Activated CD4-positive, alpha-beta memory T cell treated with anti-CD3 and anti-CD28 coated beads, Interleukin-2, amount 10 ng/mL, durations not matched to agents 7 days and 5 days (primary cell): ENCODE data around the gene TMEM175. TPM values are rescaled to one million over a fixed set of nuclear protein-coding genes. Genes with fewer than 3 reads are reported as not detected.

ENCODE experiments used
- CTCF ChIA-PET: fragments of 350-600 bp; sonication (Branson Sonifier 250); formaldehyde crosslinking; loops from one replicate; lab custom pipeline; 2021; ENCODE audit warnings: antibody characterized with exemption, inconsistent platforms; lab: Charles Lee
- POLR2A ChIA-PET: fragments of 350-600 bp; sonication (Branson Sonifier 250); formaldehyde crosslinking; loops from one replicate; lab custom pipeline; 2021; ENCODE audit warnings: antibody characterized with exemption; lab: Charles Lee
- DNase-seq: peaks from one replicate; pipeline ENCODE4 v3.0.0-alpha.2; 2020
- H3K27ac Mint-ChIP-seq: one replicate; pipeline ENCODE4 v1.8.0; 2021; ENCODE audit warnings: mild to moderate bottlenecking, mixed read lengths
- H3K27me3 Mint-ChIP-seq: one replicate; pipeline ENCODE4 v1.8.0; 2021; ENCODE audit warnings: mixed read lengths
- H3K36me3 Mint-ChIP-seq: one replicate; pipeline ENCODE4 v1.8.0; 2021; ENCODE audit warnings: low read depth, mixed read lengths
- H3K4me1 Mint-ChIP-seq: one replicate; pipeline ENCODE4 v1.8.0; 2021; ENCODE audit warnings: mixed read lengths
- H3K4me3 Mint-ChIP-seq: one replicate; pipeline ENCODE4 v1.8.0; 2021; ENCODE audit warnings: mild to moderate bottlenecking, mixed read lengths
- H3K9me3 Mint-ChIP-seq: one replicate; pipeline ENCODE4 v1.8.0; 2021; ENCODE audit warnings: mixed read lengths
- total RNA-seq, 2 experiments: library from RNA; stranded (reverse); gene quantifications; one replicate each; pipeline ENCODE4 v1.2.3, GENCODE V29; 2021

The TMEM175 gene
- total RNA-seq, 2 experiments from 2014 or later, result 24.1 to 28.8 TPM

DNA sequence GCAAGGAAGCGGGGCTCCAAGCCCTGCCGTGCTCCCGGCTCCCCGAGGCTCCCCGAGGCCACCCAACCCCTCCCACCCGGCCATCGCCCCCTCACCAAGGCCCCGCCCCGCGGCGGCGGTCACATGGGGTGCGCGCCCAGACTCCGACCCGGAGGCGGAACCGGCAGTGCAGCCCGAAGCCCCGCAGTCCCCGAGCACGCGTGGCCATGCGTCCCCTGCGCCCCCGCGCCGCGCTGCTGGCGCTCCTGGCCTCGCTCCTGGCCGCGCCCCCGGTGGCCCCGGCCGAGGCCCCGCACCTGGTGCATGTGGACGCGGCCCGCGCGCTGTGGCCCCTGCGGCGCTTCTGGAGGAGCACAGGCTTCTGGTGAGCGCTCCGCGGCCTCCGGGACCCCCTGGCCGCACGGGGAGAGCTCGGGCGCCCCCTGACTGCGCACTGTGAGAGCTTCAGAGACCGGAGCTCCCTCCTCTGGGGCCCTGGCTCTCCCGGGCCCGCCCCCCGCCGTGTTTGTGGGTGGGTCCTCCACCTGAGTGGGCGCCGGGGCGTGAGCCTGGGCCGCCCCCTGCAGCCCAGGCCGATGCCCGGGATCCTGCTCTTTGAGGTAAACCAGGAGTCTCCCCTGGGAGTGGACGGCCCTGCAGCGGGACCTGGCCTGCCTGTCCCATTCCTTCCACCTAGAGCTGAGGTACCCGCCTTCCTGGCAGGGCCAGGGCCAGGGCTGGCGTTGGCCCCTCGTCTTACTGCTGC is 54.8 kb downstream of the TMEM175 start, which contains the start of gene IDUA:
Gene IDUA, plus strand, starts transcription at position 166 of the 745 bp plus-strand sequence. Its CDS starts 41 bp downstream, at position 207.
- Mint-ChIP-seq H3K27me3 (no peaks in the 10 kb centered on the region), H3K4me1 (peaks cover 28% of the 10 kb centered on the region), H3K9me3 (no peaks in the 10 kb centered on the region), H3K4me3 (peak within 1 kb of the TSS; percentile 83), H3K36me3 (no peaks in the 10 kb centered on the region), H3K27ac (peak within 1 kb of the TSS; percentile 62)
- DNase-seq, result peak; percentile 87
- CTCF ChIA-PET, result interaction anchor here (0.5 to 1.8 kb wide), 10 partner anchors 19 to 742 kb away, joined by 3 to 18 read pairs (median 4); partner anchors contain the start of genes GAK and TMEM175
- POLR2A ChIA-PET, result interaction anchor here (0.7 to 1.9 kb wide), 4 partner anchors 23 to 205 kb away, joined by 3 to 14 read pairs (median 7); partner anchors contain the start of genes FGFRL1, GAK and TMEM175

- Mint-ChIP-seq H3K36me3 (no peaks in the 10 kb centered on the region), H3K27ac (no peak overlapping the region), H3K4me1 (peaks cover 28% of the 10 kb centered on the region), H3K9me3 (no peaks in the 10 kb centered on the region), H3K4me3 (peak overlapping the region; percentile 73), H3K27me3 (no peaks in the 10 kb centered on the region)
- POLR2A ChIA-PET, result interaction anchor here (0.7 to 1.9 kb wide), 3 partner anchors 23 to 205 kb away, joined by 3 to 14 read pairs (median 10); partner anchors contain the start of genes FGFRL1, GAK and TMEM175
- CTCF ChIA-PET, result interaction anchor here (0.5 to 1.8 kb wide), 10 partner anchors 18 to 743 kb away, joined by 3 to 18 read pairs (median 4); partner anchors contain the start of genes GAK and TMEM175
- no peak for DNase-seq
Observed at GRCh38 chr4:987624-988513, 55.6 kb downstream of the TMEM175 start.

- H3K36me3 Mint-ChIP-seq, result no peaks in the 10 kb centered on the region
- no peak overlapping the region for H3K27ac Mint-ChIP-seq
- ChIA-PET POLR2A (no interaction called here), CTCF (interaction anchor here (1.5 kb wide), 1 partner anchor 744 kb away, joined by 3 read pairs; no protein-coding TSS in a partner anchor)
- H3K4me3 Mint-ChIP-seq, result no peak overlapping the region
- no peaks in the 10 kb centered on the region for H3K9me3 Mint-ChIP-seq
- H3K4me1 Mint-ChIP-seq, result peaks cover 28% of the 10 kb centered on the region
- DNase-seq, result no peak
- H3K27me3 Mint-ChIP-seq, result no peaks in the 10 kb centered on the region
Observed at GRCh38 chr4:988726-989721, 56.8 kb downstream of the TMEM175 start.

DNA sequence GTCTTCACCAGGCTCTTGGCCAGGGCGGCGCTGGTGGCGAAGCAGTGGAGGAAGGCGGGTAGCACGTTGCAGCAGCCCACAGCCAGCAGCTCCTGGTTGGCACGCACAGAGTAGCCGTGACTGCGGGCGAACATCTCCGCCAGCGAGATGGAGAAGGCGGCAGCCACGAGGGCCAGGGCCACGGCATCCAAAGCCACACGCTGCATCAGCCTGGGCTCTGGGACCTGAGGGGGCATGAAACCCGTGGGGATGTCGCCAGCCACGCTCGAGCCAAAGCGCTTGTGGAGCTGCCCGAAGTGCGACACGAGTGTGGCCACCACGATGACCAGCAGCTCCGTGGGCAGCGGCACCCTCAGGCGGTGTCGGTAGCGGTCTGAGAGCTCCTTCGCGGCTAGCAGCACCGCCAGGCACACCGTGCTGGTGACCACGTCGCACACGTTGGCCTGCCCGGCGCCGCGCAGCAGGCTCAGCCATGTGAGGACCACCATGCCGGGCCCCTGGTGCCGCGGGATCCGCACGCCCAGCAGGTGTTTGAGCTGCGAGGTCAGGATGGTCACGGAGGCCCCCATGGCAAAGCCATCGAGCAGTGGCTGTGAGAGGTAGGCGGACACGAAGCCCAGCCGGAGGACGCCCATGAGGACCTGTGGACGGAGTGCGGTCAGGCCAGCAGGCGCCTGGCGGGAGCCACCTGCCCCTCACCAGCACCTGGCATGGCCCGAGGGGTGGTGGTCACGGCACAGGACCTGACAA is 57.6 kb downstream of the TMEM175 start:
- Mint-ChIP-seq H3K27ac (no peak overlapping the region), H3K4me1 (peaks cover 22% of the 10 kb centered on the region), H3K9me3 (no peaks in the 10 kb centered on the region), H3K4me3 (no peak overlapping the region), H3K36me3 (no peaks in the 10 kb centered on the region), H3K27me3 (no peaks in the 10 kb centered on the region)
- CTCF ChIA-PET, result no interaction called here
- POLR2A ChIA-PET, result no interaction called here
- no peak for DNase-seq

- H3K4me1 Mint-ChIP-seq, result peaks cover 14% of the 10 kb centered on the region
- ChIA-PET CTCF (no interaction called here), POLR2A (no interaction called here)
- no peaks in the 10 kb centered on the region for H3K9me3 Mint-ChIP-seq
- peaks cover 2% of the 10 kb centered on the region for H3K27me3 Mint-ChIP-seq
- no peak overlapping the region for H3K4me3 Mint-ChIP-seq
- no peak for DNase-seq
- H3K36me3 Mint-ChIP-seq, result no peaks in the 10 kb centered on the region
- H3K27ac Mint-ChIP-seq, result no peak overlapping the region
Observed at GRCh38 chr4:990746-991367, 58.6 kb downstream of the TMEM175 start.

DNA sequence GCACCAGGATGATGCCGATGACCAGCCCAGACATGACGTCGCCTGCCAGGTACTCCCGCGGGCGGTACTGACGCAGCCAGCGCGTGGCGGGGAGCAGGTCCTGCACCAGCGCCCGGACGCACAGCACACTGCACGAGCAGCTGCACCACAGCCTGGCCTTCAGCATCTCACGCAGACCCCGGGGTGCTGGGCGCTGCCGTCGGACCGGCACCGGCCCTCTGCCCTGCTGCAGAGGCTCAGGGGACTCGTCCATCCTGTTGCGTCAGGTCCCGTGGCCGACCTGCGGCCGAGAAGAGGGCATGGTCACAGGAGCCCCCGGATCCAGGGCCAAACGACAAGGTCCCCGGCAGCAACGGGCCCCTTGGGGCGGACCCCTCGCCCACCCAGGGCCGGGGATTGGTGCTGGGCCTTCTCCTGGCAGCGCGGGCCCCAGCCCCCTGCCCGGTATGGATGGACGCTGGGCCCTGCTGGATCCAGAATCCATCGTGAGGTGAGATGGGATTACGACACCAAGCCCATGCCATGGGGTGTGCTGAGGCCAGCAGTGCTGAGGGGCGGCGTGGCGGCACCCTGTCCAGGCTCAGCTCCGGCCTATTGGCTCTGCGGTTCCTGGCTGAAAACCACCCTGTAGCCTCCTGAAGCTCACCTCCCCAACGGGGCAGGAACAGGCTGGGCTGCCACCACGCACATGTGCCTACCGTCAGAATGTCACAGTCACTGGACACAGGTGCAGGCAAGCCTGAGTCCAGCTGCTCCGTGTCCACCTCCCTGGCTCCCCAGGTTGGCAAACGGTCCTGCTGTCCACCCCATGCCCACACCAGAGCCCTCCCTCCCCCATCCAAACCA is 59.4 kb downstream of the TMEM175 start:
- Mint-ChIP-seq H3K4me3 (no peak overlapping the region), H3K27ac (no peak overlapping the region), H3K9me3 (no peaks in the 10 kb centered on the region), H3K4me1 (peaks cover 7% of the 10 kb centered on the region), H3K27me3 (peaks cover 6% of the 10 kb centered on the region), H3K36me3 (no peaks in the 10 kb centered on the region)
- POLR2A ChIA-PET, result no interaction called here
- CTCF ChIA-PET, result no interaction called here
- DNase-seq, result no peak

DNA sequence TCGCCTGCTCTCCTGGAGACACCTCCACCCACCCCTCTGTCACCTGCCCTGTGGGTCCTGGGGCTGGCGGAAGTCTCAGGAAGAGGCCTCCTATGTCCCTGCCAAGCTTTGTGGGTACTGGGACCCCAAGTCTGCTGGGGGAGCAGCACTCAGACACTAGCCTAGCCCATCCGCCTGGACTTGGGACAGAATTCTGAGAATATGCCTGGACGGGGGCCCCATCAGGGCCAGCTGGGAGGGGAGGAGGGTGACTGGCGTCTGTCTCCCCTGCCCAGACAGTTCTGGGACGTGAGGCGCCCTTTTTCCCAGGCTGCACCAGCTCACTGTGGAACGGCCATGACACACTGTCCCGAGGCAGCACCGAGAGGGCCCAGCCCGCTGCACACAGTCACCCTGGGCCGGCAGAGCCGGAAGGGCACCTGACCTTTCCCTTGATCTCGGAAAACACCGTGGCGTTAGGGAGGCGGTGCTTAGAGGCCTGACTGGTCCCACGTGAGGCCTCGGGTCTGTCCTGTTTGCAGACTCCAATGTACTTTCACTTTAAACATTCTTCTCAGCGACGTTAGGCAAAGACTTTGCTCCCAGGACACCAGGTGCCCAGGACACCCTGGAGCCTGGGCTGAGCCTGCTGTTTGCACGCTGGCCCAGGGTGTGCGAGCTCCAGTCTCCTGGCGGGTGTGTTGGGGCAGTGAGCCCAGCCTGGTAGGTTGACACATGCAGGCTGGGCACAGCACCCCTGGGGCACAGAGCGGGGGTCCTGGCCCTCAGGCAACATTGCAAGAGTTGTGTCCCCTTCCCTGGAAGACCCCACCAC is 60.2 kb downstream of the TMEM175 start:
- H3K4me1 Mint-ChIP-seq, result peaks cover 6% of the 10 kb centered on the region
- H3K9me3 Mint-ChIP-seq, result no peaks in the 10 kb centered on the region
- no peak overlapping the region for H3K27ac Mint-ChIP-seq
- H3K36me3 Mint-ChIP-seq, result no peaks in the 10 kb centered on the region
- no peak for DNase-seq
- ChIA-PET POLR2A (no interaction called here), CTCF (no interaction called here)
- peaks cover 10% of the 10 kb centered on the region for H3K27me3 Mint-ChIP-seq
- no peak overlapping the region for H3K4me3 Mint-ChIP-seq

DNA sequence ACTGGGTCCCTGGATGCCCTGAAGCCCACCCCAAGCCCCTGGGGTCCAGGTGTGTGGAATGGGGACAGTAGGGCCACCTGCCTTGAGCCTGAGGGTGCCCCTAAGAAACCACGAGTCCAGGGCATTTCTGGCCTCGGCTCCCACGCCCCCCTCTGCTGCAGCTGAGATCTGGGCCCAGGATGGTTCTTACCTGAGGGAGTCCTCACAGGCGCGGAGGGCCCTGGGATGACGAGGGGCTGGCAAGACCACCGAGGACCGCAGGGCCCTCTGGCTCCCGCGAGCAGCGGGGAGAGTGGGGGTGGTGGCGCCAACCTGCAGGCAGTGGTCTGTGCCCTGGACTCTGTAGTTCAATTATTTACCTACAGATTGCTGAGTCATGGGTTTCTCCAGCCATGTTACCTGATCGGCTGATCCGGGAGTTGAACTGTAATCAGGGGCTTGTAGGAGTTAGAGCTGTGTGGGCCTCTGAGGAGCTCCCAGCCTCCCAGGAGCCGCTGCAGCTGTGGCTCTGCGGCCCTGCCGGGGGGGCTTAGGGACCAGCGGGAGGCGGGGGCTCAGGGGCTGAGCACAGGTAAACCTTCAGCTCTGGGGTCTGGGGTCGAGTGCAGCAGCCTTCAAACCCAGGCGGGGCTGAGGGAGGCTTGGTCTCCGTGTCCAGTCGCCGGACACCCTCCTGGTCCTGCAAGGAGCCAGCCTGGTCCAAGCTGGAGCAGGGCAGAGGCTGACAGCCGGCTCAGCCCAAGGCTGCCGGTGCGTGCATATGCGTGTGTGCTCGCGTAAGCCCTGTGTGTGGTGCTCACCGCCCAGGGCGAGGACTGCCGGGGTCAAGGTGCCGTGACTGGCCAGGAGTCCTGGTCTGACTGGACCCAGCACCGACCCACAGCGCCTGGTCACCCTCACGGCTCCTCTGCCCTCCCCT is 61.1 kb downstream of the TMEM175 start, which contains the start of gene SLC26A1:
Gene SLC26A1, minus strand, starts transcription at position 294 of the 919 bp plus-strand sequence. CDS start 1,701 bp downstream, outside the sequence.
- Mint-ChIP-seq H3K4me3 (no peak within 1 kb of the TSS), H3K36me3 (no peaks in the 10 kb centered on the region), H3K27ac (no peak within 1 kb of the TSS), H3K27me3 (peaks cover 16% of the 10 kb centered on the region), H3K4me1 (no peaks in the 10 kb centered on the region), H3K9me3 (no peaks in the 10 kb centered on the region)
- ChIA-PET CTCF (no interaction called here), POLR2A (no interaction called here)
- DNase-seq, result no peak

- H3K4me1 Mint-ChIP-seq, result no peaks in the 10 kb centered on the region
- no peak overlapping the region for H3K27ac Mint-ChIP-seq
- DNase-seq, result no peak
- H3K27me3 Mint-ChIP-seq, result peaks cover 25% of the 10 kb centered on the region
- ChIA-PET CTCF (no interaction called here), POLR2A (no interaction called here)
- H3K4me3 Mint-ChIP-seq, result no peak overlapping the region
- no peaks in the 10 kb centered on the region for H3K36me3 Mint-ChIP-seq
- no peaks in the 10 kb centered on the region for H3K9me3 Mint-ChIP-seq
Observed at GRCh38 chr4:995311-996026, 63.2 kb downstream of the TMEM175 start.
